AG08395 (cell line): Measurements from ENCODE around the gene FOXN3.
"Not testable (repeated sequence)": the region's sequence is repeated elsewhere in the genome, so short reads cannot be mapped to it uniquely, and the experiment has no call there.

Experiments used
- DNase-seq: peaks from one replicate; pipeline ENCODE4 v3.0.0; 2012; ENCODE audit warnings: mixed read lengths, low spot score

The FOXN3 gene

GRCh38 chr14:89228921-89229639, 188.0 kb downstream of the FOXN3 start:
- DNase-seq, result no peak

DNA sequence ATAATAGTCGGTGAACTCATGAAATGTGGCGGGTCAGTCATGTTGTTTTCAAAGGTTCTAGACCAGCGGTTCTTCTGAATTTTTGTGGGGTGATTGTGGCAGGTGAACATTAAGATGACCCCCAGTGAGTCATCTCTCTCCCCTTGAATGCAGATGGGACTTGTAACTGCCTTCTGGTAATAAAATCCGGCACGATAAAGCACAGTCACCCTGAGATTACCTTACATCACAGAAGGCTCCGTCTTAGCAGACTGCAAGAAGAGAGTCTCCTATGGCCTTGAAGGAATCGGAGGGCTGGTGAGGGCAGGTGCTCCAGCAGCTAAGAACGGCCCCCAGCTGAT, 189.6 kb downstream of the FOXN3 start:
- no peak for DNase-seq

- DNase-seq, result no peak
Observed at GRCh38 chr14:89226801-89227495, 190.1 kb downstream of the FOXN3 start.

DNA sequence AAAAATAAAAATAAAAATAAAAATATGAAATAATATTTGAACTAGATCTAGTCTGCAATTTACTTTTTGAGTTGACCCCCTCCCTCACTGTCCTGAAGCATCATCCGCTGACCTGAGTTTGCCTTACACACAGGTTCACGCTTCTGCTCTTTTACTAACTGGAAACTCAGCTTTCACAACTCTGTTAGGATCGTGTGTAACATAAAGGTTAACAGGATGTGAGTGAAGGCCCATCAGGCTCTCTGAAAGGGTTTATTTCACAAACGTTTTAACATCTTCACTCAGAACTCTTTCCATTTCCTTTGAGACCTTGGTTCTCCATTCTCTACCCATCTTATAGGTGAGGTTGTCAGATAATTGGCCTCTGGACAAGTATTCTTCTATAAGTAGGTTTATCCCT, 191.4 kb downstream of the FOXN3 start:
- no peak for DNase-seq

DNA sequence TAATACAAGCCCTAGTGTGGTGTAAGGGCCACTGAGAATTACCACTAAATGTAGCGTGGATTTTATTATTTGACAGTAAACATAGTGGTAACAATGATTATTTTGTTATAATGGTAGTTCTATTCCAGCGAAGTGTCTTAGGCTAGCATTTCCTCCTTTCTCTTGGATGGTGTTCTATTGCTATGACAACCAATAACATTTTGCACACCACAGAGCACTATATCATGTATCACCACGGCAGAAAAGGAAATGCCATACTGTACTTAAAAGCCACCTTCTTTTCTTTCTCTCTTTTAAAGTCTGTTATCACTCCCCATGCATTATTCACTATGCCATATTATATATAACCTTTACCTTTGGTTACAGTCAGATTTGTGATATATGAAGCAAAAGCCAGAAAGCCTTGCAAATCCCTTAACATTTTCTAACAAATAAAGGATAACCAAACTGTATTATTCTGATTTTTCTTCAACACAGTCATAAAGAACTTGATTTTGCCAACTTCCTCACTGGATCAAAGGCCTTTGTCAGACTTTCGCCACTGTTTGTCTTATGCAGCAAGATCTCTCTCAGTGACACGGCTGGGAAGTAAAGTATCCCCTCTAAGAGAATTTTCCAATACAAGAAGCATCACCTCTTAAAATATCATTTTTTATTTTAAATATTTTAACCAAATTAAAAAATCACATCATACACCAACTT, 195.8 kb downstream of the FOXN3 start:
- DNase-seq, result peak; percentile 63

DNA sequence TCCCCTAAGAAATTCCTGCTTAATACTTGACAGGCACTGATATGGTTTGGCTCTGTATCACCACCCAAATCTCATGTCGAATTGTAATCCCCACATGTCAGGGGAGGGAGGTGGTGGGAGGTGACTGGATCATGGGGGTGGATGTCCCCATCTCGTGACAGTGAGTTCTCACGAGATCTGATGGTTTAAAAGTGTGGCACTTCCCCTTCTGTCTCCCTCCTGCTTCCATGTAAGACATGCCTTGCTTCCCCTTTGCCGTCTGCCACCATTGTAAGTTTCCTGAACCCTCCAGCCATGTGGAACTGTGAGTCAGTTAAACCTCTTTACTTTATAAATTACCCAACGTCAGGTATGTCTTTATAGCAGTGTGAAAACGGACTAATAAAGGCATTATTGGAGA, 198.0 kb downstream of the FOXN3 start:
- DNase-seq, result no peak

DNA sequence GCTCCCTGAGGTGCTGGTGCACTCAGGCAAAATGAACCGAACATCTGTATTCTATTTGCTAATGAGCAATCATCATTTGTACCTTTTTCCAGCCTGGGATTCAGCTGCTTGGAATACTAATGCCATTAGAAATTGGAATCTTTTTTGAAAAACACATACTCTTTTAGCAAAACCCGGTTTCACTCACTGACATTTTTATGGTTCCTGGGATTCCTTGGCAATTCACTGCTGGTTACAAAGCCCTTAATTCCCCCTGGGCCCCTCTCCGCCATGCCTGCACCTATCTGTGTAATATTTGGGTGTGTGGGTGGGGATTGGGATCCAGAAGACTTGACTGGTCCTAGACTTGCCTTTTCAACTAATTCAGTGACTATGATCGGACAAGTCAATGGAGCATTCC, 199.1 kb downstream of the FOXN3 start:
- no peak for DNase-seq

- peak; percentile 30 for DNase-seq
Observed at GRCh38 chr14:89215531-89215930, 201.5 kb downstream of the FOXN3 start.

DNA sequence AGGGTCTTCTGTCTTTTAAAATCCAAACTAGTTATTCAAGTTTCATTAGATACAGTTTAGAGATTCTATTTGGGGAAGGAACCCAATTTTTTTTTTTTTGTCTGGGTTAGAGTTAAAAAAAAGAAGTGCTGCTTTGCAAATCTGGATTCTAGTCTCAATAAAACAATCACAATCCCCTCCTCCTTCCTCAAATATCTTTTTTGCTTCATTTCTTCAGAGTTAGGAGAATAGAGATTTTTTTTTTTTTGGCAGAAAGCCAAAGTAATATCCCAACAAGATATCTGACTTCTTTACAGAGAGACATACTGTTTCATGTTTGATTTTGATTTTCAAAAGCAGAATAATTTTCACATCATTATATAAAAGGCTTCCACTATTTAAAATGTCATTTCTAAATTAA, 201.9 kb downstream of the FOXN3 start:
- no peak for DNase-seq

GRCh38 chr14:89214221-89214965, 202.6 kb downstream of the FOXN3 start:
- DNase-seq, result no peak

GRCh38 chr14:89212386-89213235, 204.4 kb downstream of the FOXN3 start:
- no peak for DNase-seq

DNA sequence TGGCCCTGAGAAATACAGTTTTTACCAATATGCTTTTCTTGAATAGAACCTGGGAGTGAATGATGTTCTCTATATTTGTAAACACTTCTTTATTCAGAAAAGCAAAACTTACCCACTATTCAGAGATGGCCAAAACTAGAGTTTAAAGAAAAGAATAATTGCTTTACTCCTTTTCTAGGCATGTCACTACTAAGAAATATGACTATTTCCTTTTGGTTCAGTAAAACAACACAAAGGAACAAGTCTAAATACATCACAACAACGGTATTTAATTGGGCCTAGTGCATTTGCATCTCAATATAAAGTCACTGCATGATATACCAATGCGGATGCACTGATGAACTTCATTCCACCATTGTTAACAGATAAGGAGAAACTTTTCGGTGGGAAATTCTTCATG, 207.5 kb downstream of the FOXN3 start:
- DNase-seq, result no peak

GRCh38 chr14:89207925-89208328, 209.1 kb downstream of the FOXN3 start:
- no peak for DNase-seq

- DNase-seq, result peak; percentile 19
Observed at GRCh38 chr14:89206389-89207031, 210.5 kb downstream of the FOXN3 start.

DNA sequence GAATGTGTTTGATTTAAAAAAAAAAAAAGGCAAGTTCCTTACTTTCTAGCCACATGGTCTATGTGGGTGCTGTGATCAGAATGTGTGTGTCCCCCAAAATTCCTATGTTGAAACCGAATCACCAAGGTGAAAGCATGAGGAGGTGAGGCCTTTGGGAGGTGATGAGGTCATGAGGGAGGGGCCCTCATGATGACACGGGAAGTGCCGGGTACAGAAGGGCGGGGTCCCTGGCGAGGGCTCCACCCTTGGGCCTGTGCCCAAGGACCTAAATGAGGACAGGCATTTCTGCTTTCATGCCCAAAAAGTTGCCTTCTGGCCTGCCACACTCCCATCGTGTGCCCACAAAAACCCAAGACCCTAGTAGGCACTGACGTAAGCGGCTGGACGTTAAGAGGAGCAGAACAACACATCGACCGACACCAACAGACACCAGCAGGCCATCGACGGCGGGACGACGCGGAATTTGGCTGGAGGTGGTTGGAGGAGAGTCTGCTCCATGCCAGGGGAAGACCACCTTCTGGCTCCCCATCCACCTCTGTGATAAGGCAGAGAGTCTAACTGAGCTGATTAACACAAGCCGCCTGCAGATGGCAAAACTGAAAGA, 211.8 kb downstream of the FOXN3 start:
- no peak for DNase-seq

DNA sequence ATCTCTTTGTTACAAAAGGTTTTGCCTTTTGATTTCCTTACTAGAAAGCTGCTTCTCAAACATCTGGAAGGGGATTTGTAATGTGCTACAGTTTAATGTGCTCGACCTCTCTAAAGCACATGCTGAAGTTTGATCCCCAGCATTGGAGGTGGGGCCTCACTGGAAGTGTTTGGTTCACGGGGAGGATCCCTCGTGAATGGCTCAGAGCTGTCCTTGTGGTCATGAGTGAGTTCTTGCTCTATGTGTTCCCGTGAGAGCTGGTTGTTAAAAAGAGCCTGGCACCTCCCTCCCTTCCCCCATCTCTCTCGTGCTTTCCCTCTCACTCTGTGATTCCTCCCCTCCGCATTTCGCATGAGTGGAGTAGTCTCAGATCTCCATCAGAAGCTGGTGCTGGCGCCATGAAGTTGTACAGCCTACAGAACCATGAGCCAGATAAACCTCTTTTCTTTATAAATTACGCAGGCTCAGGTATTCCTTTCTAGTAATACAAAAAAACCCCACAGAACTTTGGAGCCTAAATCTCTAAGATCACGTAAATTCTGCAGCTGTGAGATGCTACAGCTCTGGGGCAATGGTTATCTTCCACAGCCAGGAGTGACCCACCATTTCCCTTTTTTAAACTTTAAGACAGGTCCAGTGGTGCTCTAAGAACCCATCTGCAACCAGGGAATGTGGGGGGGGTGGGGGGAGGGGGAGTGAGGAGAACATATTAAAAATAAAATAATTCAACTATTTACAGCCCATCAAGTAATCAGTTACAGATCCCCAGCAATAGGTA, 214.4 kb downstream of the FOXN3 start:
- no peak for DNase-seq

- DNase-seq, result no peak
Observed at GRCh38 chr14:89201645-89202044, 215.4 kb downstream of the FOXN3 start.

- DNase-seq, result not testable (repeated sequence)
Observed at GRCh38 chr14:89199357-89199756, 217.7 kb downstream of the FOXN3 start.

GRCh38 chr14:89198544-89199329, 218.3 kb downstream of the FOXN3 start:
- no peak for DNase-seq
